Amygdala (tissue), 56 donors: ENCODE measurements around the gene CLPTM1.
"Not testable (repeated sequence)": the region's sequence is repeated elsewhere in the genome, so short reads cannot be mapped to it uniquely, and the experiment has no call there.

Experiments
- DNase-seq, 56 donors: peaks; one replicate each; lab custom pipeline; 2025; lab: John Stamatoyannopoulos, UW

Gene CLPTM1, protein sequence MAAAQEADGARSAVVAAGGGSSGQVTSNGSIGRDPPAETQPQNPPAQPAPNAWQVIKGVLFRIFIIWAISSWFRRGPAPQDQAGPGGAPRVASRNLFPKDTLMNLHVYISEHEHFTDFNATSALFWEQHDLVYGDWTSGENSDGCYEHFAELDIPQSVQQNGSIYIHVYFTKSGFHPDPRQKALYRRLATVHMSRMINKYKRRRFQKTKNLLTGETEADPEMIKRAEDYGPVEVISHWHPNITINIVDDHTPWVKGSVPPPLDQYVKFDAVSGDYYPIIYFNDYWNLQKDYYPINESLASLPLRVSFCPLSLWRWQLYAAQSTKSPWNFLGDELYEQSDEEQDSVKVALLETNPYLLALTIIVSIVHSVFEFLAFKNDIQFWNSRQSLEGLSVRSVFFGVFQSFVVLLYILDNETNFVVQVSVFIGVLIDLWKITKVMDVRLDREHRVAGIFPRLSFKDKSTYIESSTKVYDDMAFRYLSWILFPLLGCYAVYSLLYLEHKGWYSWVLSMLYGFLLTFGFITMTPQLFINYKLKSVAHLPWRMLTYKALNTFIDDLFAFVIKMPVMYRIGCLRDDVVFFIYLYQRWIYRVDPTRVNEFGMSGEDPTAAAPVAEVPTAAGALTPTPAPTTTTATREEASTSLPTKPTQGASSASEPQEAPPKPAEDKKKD

DNA sequence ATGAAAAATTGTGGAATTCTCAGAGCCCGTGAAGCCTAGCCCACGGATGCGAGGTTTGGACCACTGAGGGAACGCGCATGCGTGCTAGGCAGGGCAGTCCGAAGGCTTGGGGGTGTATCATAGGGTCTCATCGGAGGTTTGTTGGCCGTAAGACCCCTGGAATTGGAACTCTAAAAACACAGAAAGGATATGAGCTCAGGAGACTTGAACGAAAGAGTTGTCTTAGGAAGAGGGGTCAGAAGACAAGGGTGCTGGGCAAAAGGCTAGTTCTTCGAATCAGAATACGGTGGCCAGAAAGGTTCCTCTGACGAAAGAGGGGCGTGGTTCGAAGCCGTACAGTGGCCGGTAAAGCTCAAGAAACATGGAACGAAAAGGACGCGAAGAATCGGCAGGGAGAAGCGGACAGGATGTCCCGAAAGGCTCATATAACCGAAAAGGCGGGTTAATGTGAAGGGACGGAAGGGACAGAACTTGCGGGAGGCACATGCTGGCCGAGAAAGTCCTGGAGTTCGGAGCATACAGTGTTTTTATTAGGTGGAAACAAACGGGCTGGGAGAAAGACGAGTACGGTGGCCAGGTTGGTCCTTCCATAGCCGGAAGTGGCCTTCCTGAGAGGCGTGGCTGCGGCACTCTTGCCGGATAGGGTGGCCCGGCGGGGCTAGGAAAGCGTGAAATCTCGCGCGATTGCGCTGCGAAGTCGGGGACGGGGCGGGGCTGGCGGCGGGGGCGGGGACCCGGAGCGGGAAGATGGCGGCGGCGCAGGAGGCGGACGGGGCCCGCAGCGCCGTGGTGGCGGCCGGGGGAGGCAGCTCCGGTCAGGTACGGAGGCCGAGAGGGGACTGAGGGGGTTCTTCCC, at the start of gene CLPTM1:
Gene CLPTM1 (plus strand): TSS at position 732 of the 856 bp plus-strand sequence. CDS start 16 bp downstream, at position 748.
- peak; percentile 67 to 98 (median 92) for DNase-seq

GRCh38 chr19:44905437-44906160, 49.6 kb upstream of the CLPTM1 start, which contains the start of gene APOE:
Gene APOE, plus strand, starts transcription at chr19:44905796. Its CDS starts 829 bp downstream, at chr19:44906625.
- peak in 40 of 56 donors; percentile 6 to 75 (median 42) for DNase-seq

GRCh38 chr19:44907613-44908012, 47.6 kb upstream of the CLPTM1 start:
- DNase-seq = no peak

GRCh38 chr19:44908074-44908835, 46.9 kb upstream of the CLPTM1 start:
- DNase-seq = no peak

DNA sequence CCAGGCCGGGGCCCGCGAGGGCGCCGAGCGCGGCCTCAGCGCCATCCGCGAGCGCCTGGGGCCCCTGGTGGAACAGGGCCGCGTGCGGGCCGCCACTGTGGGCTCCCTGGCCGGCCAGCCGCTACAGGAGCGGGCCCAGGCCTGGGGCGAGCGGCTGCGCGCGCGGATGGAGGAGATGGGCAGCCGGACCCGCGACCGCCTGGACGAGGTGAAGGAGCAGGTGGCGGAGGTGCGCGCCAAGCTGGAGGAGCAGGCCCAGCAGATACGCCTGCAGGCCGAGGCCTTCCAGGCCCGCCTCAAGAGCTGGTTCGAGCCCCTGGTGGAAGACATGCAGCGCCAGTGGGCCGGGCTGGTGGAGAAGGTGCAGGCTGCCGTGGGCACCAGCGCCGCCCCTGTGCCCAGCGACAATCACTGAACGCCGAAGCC, 46.3 kb upstream of the CLPTM1 start:
- DNase-seq = no peak

DNA sequence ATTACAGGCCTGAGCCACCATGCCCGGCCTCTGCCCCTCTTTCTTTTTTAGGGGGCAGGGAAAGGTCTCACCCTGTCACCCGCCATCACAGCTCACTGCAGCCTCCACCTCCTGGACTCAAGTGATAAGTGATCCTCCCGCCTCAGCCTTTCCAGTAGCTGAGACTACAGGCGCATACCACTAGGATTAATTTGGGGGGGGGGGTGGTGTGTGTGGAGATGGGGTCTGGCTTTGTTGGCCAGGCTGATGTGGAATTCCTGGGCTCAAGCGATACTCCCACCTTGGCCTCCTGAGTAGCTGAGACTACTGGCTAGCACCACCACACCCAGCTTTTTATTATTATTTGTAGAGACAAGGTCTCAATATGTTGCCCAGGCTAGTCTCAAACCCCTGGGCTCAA, 45.4 kb upstream of the CLPTM1 start:
- DNase-seq = no peak

- not testable (repeated sequence) for DNase-seq
Measured at GRCh38 chr19:44911896-44912295, 43.3 kb upstream of the CLPTM1 start.

- DNase-seq = peak in 54 of 56 donors; percentile 29 to 94 (median 78)
Measured at GRCh38 chr19:44912854-44913253, 42.3 kb upstream of the CLPTM1 start.

GRCh38 chr19:44913512-44914432, 41.4 kb upstream of the CLPTM1 start:
- DNase-seq = peak in 2 of 56 donors; percentile 7 to 27

GRCh38 chr19:44914433-44915206, 40.6 kb upstream of the CLPTM1 start, which contains the start of gene APOC1:
Gene APOC1, plus strand, starts transcription at chr19:44914608. Its CDS starts 284 bp downstream, at chr19:44914892.
- peak; percentile 13 to 89 (median 67) for DNase-seq

- no peak for DNase-seq
Measured at GRCh38 chr19:44924243-44924725, 30.9 kb upstream of the CLPTM1 start.

DNA sequence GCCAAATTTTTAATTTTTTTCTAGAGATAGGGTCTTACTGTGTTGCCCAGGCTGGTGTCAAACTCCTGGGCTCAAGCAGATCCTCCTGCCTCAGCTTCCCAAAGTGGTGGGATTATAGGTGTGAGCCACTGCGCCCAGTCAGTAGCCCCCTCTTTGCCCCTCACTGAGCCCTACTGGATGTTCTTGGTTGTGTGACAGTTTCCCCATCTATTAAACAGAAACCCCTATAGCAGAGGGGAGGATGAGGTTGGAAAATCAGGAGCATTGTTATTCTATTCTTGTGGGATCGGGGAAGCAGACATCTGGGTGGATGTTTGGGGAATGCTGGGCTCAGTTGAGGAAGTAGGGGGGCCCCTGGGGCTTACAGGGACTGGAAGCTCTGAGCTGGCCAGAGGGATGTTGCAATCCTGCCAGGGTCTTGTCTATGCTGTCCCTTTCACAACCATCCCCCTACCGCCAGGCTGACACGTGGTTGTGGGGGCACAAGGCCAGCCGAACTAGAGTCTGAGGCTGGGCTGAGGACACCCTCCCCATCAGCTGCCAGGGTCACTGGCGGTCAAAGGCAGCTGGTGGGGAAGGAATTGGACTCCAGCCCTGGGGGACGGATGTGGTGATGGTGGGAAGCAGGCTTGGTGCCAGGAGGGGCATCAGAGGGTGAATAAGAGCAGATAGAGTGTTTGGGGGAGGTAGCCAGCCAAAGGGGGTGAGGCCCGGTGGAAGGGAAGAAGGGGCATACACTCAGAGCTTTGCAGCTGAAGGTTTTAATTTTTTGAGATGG, 29.9 kb upstream of the CLPTM1 start:
- DNase-seq = peak in 55 of 56 donors; percentile 12 to 93 (median 82)

GRCh38 chr19:44926245-44927077, 28.7 kb upstream of the CLPTM1 start:
- DNase-seq = peak in 1 of 56 donors; percentile 35

- no peak for DNase-seq
Measured at GRCh38 chr19:44927746-44928145, 27.4 kb upstream of the CLPTM1 start.

DNA sequence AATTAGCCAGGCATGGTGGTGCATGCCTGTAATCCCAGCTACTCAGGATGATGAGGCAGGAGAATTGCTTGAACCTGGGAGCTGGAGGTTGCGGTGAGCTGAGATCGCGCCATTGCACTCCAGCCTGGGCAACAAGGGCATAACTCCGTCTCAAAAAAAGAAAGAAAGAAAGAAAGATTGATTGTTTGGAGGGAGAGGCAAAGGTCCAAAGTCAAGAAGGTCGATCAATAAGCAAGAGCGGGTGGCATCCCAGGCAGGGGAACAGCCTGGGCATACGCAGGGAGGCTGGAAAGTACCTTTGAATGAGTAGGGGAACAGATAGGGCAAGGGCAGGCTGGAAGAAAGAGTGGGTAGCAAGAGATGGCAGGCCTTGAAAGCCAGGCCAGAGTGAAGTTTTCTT, 25.1 kb upstream of the CLPTM1 start:
- no peak for DNase-seq
